Stimulated activated CD4-positive, alpha-beta T cell treated with anti-CD3 and anti-CD28 coated beads, Interleukin-4, amount 100 ng/mL, for 48 hours (primary cell): ENCODE measurements around the gene AKR1E2.

Source experiments
- DNase-seq, 2 donors: peaks; one replicate each; pipeline ENCODE4 v3.0.0-alpha.2; 2020; ENCODE audit warnings: low read depth in 2 of 2

Gene AKR1E2

GRCh38 chr10:4894335-4894734 is 68.3 kb downstream of the AKR1E2 start:
- no peak for DNase-seq
